OCI-M1 (cell line): Measurements from ENCODE around the gene CORO2B.

Source experiments
- DNase-seq: peaks from one replicate; lab custom pipeline; 2025; lab: John Stamatoyannopoulos, UW

CORO2B gene

DNA sequence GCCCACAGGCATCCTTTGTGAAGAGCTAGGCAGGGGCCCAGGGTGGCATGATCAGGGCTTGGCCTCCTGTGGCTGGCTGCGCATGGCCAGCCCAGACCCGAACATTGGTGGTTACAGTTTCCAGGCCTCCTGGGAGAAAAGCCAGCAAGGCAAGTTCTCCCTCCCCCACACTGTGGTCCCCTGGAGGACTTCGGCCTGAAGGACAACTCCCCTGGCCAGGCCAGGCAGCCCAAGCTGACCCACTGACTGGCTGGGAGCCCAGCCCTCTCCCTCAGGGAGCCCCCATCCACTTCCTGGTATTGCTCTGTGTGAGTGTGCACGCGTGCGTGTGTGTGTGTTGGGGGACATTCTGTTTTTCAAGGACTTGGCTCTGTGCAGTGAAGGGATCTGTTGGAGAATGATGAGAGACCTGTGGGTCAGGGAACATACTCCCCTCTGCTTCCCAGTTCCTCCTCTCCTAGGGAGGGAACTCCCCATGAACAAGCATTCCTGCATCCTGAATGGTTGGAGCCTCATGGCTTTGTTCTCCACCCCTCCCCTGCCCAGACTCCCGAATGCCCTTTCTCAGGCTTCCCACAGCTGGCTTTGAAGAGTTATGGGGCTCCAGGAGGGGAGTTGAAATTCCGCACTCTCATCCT is 29.5 kb downstream of the CORO2B start:
- no peak for DNase-seq

- no peak for DNase-seq
Measured at GRCh38 chr15:68608844-68609232, 30.0 kb downstream of the CORO2B start.

GRCh38 chr15:68609629-68610028 is 30.8 kb downstream of the CORO2B start:
- DNase-seq: no peak

DNA sequence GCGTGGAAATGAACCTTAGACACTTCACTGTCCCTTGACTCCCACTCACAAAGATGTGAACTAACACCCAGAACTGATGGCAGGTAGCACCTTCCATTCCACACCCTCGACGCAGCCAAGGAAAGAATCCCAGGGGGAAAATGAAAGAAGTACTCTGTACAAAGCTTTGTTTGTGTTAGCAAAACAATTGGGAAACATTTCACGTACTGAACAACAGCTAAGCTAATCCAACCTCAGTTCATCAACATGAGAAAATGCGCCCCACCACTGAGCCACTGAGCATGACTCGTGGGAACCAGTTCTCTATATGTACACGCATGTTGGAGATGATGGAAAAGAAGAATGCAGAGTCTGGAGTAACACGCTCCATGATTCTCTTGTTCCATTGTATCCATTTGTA is 32.0 kb downstream of the CORO2B start:
- DNase-seq: no peak

DNA sequence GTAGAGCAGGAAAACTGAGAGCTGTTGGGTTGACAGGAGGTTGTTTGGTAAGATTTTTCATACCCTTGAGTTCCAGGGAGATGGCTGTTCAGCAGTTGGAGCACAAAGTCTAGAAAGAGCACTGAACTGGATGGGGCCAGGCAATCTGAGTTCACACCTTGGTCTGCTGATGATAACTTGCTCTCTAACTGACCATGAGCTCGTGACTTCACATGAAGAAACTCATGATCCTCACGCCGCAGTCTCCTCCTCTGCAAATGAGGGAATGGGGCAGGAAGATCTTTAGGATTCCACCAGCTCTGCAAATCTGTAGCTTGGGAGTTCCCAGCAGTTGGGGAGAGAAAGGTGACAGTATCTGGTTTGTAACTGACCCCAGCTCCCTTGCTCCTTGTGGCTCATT is 33.7 kb downstream of the CORO2B start:
- no peak for DNase-seq

GRCh38 chr15:68612979-68613740 is 34.4 kb downstream of the CORO2B start:
- DNase-seq: peak; percentile 28

- no peak for DNase-seq
Measured at GRCh38 chr15:68614286-68615035, 35.7 kb downstream of the CORO2B start.

- no peak for DNase-seq
Measured at GRCh38 chr15:68615301-68615700, 36.5 kb downstream of the CORO2B start.

DNA sequence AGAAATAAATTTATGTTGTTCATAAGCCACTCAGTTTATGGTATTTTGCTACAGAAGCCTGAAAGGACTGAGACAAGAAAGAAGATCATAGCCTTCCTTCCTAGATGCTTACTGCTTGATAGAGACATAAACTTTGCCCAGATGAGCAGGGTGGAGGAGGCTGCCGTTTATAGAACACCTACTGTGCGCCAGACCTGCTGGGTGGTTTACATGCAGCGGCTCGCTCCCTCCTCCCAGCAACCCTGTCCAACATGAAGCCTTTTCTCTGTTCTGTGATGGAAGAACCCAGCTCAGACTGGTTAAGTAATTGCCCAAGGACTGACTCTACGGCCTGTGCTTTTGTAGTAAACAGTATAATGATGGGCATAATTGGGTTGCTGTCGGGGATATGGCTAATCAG is 37.0 kb downstream of the CORO2B start:
- DNase-seq: no peak

DNA sequence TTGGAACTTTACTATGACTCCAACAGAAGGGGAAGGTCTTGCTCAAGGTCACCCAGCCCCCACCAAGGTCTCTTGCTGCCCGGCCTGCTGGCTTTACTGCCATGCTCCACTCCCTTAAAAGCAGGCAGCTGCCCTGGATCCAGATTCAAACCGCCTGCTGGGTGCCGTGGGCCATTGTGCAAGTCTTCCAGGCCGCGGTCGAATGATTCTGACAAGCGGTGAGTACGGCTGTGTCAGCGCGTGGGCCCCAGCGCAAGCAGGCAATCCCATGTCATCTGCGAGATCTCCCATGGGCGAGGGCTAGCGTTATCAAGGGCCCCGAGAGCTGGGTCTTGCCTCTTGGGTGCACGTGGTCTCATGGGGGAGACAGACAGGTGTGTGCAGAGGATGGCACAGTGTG is 37.6 kb downstream of the CORO2B start:
- DNase-seq: no peak

- DNase-seq: no peak
Measured at GRCh38 chr15:68617001-68617400, 38.2 kb downstream of the CORO2B start.

GRCh38 chr15:68617777-68618176 is 39.0 kb downstream of the CORO2B start:
- DNase-seq: no peak

DNA sequence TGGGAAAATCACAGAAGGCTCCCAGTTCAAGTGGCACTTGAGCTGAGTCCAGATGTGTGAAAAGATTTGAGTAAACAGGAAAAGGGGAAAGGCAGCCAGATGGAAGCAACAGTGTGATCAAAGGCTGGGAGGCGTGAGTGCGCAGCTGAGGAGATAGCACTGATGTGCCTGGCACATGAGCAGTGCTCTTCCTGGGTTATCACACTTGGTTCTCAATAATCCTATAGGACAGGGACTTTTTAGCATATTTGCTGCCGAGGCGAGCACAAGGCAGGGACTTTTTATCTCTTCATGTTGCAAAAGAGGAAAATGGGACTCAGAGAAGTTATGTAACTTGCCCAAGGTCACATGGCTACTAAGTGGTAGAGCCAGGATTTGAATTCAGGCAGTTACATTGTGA is 39.6 kb downstream of the CORO2B start:
- DNase-seq: no peak

- DNase-seq: no peak
Measured at GRCh38 chr15:68618908-68619698, 40.3 kb downstream of the CORO2B start.

DNA sequence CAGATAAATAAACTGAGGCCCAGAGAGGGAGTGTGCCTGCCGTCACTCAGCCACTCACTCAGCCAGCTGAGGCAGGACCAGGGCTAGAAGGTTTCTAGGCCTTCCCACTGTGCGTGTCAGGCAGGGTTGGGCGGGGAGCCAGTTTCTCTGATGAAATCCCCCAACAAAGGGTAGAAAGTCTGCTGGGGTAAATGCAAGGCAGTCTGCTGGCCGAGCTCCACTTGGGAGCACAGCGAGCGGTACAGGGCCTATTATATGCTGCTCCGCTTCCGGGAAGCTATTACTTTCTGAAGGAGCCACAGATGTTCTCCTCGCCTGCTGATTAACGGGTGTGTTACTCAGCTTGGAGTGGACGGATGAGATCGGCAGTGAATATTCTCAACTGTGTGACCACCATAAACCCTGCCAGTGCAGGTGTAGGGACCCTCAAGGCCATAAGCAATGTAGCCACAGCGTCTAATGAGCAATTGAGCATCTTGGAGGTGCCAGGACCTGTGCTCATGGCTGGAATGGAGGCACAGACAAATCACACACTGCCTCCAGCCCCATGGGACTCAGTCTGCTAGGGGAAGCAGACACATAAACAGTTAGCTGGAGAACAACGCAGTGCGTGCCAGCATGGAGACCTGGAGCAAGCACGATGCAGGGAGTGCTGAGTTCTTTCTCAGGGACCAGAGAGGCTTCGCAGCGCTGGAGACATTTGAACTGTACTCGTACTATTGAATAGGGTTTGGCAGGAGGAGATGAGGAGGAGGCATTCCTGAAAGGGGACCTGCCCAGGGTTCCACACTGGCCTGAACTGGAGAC is 42.1 kb downstream of the CORO2B start:
- DNase-seq: no peak

- no peak for DNase-seq
Measured at GRCh38 chr15:68621535-68621934, 42.7 kb downstream of the CORO2B start.

DNA sequence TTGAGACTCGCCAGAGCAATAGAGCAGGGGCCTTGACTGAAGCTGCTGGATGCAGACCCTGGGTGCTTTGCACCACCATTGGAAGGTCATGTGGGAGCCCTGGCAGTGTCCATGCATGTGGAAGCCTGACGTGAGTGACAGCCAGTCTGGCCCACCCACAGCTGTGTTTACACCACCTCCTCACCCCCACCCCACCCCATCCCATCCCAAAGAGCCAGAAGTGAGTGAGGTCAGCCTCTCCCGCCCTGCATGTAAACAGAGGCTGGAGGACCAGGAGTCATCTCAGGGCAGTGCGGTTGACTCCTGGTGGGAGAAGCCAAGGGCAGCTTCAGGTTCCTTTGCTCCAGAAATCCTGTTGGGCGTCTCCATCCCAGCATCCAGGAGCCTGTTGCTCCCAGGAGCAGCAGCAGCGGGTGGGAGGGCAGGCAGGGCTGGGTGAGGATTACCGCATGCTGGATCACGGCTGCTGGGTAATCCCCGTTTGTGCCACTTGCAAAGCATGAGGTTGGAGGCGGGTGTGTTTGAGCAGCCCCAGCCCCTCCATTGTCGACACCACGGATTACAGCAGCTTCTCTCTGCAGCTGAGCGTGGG is 44.6 kb downstream of the CORO2B start:
- DNase-seq: no peak

DNA sequence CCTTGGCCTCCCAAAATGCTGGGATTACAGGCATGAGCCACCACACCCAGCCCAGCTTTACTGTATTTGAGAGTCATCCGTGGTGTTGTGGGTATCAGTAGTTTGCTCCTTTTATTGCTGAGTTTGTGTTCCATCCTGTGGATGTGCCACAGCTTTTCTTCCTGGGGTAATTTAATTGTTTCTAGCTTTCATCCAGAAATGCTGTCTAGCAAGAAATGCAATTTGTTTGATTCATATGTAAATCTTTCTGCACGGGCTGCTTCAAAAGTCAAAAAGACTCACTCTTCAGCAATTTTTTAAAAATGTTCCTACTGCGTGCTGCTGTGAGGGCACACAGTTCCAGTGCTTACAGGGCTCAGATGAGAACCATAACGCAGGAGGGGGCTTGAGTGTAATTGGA is 47.1 kb downstream of the CORO2B start:
- DNase-seq: no peak

DNA sequence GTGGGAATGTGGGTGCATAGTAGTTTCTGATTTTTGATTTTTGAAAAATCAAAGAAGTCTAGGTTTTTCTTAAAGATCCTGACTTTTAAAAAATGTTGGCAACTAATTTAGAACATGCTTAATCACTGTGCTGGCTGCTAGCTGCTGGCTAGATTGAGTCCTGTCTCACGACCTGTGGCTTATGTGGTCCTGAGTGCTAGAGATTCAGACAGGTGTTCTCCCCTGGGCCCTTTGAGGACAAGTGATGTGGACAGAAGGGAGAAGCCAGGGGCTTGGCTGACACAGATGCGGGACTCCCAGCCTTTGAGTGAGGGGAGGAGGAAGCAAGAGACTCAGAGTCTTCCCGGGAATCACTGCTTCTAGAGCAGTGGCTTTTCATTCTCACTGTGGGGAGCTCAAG is 47.5 kb downstream of the CORO2B start:
- DNase-seq: no peak

DNA sequence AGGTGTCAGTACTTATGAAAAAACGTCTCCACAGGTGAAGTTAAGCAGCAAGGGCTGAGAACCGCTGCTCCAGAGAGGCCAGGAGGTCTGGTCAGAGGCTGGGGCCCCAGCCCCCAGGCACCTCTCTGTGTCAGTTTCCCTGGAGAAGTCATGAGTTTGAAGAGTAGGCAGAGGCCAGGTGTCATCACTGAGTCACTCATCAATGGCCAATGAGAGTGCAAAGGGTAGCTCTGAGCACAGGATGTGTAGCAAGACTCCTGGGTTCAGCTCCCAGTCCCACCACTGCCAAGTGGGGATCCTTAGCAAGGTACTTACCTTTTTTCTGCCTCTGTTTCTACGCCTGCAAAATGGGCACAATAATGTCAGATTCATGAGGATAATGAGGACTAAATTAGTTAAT is 47.9 kb downstream of the CORO2B start:
- no peak for DNase-seq

- no peak for DNase-seq
Measured at GRCh38 chr15:68627476-68627875, 48.7 kb downstream of the CORO2B start.
